HG02623 (cell line): ENCODE measurements around the gene GRID1.

ENCODE experiments used
- ATAC-seq: cut with Tn5 transposase; IDR thresholded peaks from one replicate; pipeline ENCODE4 v1.9.1; 2021; ENCODE audit warnings: moderate library complexity; ENCODE audit not compliant: unreplicated experiment

GRID1 gene

DNA sequence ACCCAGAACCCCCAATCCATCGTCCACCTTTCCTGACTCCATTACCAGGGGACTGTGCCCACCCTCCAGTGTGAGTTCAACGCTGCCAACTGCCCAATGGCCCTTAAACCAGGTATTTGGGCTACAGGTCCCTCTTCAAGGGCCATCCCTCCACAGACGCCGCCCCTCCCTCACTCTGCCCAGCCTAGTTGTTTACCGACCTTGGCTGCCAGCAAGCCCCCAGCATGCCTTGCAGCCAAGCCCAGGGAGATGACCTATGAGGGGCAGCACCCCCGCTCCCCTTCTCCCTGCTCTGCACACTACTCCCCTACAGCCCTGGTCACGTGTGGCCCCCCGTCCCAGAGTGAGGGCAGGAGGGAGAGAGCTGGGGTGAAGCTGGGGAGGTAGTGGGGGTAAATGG lies 147.3 kb downstream of the GRID1 start:
- ATAC-seq = no peak

DNA sequence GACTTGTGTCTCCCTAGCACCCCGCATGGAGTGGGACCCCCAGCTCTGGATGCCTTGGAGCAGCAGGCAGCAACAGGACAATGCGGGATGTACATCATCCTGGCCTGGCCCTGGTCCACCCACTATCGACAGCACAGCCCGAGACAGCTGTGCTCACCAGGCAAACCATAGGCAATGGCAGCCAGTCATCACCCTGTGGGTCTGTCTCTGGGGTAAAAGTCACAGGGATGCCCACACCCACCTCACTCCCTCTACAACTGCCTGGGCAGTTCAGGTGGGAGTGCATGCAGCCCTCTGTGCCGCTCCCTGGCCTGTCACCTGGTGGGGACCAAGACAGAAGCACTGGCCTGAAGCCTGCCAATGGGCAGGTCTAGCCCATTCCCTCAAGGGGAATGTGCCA lies 147.8 kb downstream of the GRID1 start:
- ATAC-seq = no peak

DNA sequence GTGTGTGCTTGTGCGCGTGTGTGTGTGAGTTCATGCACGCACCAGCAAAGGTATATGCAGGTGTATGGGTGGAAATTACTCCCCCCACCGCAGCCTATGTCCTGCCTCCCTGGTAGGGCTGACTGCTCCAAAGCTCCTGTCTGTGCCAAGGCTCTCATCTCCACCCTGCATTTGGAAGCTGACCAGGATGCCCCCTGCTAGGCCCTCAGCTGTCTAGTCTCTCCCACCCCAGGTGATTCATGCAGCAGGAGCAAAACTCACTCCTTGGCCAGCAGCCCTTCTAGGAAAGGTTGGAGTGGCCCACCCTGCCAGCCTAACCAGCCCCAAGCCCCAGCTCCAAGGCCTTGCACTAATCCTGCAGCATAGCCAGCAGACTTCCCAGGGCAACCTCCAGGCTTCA lies 148.4 kb downstream of the GRID1 start:
- ATAC-seq = no peak

DNA sequence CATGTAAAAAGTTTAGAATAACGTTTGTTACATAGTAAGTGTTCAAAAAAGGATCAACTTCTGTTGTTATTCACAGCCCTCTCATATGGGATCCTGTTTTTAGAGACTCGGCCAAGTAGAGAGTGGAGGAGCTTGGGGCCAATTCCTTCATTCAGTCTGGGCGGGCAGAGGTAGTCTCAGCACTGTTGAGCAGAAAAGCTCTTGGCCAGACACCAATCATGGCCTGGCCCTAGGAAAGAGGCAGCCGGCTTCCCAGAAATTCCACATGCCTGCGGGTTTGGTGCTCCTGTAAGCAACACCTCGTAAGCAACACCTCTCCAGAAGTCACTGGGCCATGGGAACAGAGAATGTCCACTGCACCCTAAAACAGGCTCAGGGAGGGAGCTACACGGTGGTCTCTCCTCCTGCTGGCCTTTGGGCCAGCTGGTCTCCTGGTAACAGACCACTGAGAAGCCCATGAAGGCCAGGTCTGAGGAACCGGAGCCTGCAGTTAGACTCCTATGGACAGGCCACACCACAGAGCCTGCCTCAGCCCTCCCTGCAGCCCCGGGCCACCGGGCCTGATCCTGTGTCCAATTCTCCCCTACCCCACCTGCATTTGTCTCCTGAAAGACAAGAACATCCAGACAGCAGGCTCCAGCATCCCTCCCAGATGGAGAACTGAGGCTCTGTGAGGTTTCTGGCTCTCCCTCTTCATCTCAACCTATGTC lies 149.1 kb downstream of the GRID1 start:
- ATAC-seq = no peak

DNA sequence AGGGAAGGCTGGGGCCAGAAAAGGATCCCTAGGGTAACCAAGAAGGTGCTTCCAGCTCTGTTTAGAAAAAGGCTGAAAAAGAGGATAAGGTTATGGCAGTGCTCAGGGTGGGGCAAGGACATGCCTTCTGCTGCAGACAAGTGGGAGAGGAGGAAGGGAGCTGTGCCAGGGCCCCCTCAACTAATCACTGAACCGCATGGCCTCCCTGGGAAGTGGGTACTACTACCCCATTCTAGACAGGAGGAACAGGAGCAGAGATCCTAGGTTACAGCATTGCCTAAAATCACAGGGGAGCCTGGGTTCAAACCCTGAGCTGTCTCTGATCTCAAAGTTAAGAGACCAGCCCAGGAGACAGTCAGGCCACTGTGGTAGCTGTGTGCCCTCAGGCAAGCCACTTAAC lies 149.7 kb downstream of the GRID1 start:
- no peak for ATAC-seq

DNA sequence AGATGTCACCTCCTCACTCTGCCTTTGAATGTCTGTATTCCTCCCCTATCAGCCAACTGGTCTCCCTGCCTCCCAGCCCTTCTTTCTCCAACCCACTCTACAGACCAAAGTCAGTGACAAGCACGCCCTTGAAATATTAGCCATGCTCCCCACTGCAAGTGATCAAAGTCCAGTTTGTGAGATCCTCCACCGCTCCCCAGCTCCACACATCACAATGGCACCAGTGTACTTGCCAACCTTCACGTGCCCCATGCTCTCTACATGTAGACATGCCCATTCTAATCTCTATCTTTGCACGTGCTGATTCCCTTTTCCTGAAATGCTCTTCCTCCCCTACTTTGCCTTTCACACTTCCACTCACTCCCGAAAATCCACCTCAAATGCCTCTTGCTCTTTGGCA lies 150.9 kb downstream of the GRID1 start:
- no peak for ATAC-seq

DNA sequence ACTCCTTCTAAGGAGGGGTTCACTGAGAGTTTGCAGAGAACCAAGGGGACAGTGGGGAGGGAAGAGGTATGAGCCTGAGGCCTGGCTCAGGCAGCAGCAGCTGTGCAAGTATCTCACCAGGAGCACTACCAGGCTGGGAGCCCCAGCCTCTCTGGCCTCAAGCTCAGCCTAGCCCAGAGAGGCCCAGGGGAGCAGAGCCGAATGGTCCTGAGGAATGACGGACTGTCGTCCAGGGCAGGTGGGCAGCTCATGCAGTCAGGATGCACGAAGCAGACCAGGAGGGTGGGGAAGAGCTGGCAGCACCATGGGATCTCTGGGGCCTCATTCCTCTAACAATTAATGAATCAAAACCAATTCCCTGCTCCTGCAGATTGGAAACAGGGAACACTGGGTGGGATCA lies 151.5 kb downstream of the GRID1 start:
- no peak for ATAC-seq

DNA sequence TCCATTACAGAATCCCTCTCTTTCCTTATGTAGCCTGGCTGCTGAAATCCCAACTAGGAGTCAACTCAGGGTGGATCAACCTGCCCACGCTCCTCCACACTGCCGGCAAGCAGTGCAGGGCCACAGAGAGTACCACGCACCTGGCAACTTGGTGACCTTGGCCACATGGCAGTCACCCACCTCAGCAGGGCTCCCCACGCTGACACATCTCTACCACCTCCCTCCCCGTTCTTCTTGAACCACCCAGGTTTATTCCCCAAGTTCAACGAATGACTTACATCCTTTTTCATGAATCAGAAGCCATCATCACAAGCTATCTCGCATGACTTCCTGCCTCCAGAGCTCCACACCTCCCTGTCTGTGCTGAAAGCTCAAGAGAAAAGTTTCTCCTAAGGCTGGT lies 153.4 kb downstream of the GRID1 start:
- ATAC-seq = no peak

DNA sequence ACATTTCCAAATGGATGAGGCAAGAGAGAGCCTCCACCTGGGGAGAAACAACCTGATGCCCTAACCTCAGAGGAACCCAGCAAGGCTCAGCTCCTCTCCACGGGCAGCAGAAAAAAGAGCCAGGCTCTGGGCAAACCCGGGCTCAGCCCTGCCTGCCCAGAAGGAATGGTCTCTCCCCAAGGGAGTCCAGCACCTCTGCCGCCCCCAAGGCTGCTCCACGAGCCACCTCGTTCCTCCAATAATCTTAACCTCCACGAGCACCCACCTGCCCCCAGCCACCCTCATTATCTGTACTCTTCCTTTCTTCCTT lies 154.2 kb downstream of the GRID1 start:
- ATAC-seq = no peak

DNA sequence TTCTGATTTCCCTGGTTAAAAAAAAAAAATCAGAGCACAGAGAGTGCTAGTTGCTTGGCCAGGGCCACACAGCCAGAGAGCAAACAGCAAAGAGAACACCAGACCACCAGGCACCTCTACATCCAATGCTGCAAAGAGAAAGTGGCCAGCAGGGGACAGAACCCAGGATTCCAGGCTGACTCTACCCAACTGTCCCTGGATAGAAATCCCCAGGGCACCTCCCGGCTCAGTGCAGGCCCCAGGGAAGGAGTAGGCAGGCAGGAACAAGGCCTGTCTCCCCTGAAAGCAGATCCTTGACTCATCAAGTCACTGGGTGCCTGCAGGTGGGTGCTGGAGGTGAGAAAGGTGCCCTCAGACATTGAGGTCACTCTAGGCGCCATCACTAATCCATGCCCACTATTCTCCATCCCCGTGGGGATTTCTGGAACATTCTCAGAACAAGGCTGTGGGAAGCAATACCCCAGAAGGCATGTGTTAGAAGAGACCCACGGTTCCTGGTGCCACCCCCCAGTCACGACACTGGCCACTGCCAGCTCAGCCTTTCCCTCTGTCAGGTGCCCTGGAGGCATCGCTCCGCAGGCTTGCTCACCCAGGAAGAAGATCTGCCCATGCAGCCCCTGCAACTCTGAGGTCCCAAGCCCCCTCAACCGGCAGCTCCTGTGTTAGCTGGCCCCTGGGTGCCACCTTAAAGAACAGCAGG lies 154.8 kb downstream of the GRID1 start:
- no peak for ATAC-seq

DNA sequence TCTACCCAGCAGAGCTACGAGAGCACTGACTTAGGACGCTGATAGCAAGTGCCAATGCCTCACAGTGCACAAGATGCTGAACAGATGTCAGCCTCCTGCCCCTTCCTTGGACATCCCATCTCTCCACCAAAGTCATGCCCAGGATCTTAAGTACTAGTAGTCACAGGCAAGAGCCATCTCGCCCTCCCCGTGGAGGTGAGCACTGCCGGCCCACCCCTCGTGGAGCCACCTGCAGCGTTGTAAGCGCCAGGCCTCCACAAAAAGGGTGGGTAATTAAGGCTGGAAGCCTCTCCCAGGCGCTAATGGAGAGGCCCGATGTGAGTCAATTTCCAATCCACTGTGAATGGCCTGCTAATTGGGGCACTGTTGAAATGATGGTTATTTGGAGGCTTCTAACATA lies 156.2 kb downstream of the GRID1 start:
- ATAC-seq = no peak

DNA sequence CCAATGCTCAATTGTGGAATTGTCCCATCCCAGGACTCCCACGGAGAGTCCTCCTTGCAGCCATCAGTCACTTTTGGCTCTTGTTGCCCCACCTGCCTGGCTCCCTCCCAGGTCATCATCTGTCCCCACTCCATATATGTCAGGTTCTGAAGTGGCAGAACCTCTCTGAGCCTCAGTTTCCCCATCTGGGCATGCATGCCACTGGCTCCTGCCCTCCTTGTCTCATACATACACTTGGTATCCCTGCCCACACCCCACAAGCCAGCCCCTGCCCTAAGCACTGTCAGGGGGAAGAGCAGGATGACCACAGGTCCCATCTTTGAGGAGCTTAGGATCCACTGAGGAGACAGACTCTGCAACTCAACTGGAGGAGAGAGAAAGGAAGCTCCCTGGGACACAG lies 156.9 kb downstream of the GRID1 start:
- no peak for ATAC-seq

DNA sequence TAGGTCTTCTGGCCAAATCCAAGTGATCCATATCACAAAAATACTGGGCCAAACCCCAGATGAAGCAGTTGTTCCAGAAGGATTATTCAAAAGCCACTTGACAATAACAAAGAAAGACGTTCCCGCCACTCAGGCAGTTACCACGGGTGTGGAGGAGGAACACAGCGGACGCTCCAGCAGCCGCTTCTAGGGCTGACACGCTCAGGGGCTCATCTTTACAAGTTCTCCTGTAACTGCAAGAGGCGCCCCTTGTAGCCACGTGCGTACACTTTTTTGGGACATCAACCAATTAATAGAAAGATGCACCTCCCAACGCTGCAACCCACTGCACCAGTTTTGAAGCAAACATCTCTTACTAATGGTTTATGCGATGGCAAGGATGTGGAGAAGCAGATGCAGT lies 159.4 kb downstream of the GRID1 start:
- ATAC-seq = no peak

DNA sequence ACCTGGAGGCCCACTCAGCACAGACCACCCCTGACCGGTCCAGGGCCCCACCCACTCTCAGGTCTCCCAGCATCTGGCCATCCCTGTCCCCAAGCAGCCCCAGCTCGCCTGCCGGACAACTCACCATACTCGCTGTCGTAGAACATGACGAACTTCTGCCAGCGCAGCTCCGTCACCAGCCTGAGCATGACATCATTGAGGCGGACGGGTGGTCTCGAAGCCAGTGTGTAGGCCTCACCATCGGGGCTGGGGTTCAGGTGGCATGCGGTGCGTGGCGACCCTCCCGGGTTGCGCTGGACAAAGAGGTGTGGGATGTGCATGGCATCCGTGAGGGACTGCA lies 160.4 kb downstream of the GRID1 start:
- no peak for ATAC-seq

DNA sequence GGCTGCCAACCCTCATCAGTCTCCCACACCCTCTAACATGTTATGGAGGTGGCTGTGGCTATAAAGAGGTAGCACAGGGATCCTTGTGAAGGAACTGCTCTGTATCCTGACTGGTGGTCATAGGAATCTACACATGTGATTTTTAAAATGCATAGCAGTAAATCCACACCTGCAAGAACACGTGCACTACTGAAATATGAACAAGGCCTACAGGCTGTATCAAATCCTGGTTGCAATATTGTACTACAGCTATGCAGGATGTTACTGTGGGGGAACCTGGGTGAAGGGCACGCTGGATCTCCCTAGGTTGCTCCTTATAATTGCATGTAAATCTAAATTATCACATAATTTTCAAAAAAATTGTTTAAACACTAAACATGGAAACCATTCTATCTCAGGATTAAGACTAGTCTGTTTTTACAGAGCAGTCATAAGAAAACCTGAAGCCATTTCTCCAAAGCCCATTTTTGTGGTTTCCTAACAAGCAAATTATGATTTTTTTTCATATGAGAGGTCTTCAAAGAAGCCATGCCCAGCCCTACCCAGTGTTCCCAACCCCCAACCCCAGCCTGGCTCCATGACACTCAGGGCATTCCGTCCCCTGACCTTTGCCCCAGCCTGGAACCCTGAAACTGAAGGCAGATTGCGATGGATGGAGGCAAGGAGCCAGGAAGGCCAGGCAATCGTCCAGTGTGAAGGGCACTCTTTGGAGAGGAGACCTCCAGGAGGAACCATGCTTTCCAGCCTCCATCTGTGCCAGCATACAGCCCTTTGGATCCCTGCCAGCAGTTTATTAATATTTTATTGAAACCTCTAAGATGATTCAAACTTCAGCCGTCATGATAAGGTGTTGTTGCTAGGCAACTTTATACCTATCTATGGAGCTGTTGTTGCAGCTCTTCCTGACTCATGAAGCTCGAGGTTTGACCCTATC lies 161.0 kb downstream of the GRID1 start:
- no peak for ATAC-seq

DNA sequence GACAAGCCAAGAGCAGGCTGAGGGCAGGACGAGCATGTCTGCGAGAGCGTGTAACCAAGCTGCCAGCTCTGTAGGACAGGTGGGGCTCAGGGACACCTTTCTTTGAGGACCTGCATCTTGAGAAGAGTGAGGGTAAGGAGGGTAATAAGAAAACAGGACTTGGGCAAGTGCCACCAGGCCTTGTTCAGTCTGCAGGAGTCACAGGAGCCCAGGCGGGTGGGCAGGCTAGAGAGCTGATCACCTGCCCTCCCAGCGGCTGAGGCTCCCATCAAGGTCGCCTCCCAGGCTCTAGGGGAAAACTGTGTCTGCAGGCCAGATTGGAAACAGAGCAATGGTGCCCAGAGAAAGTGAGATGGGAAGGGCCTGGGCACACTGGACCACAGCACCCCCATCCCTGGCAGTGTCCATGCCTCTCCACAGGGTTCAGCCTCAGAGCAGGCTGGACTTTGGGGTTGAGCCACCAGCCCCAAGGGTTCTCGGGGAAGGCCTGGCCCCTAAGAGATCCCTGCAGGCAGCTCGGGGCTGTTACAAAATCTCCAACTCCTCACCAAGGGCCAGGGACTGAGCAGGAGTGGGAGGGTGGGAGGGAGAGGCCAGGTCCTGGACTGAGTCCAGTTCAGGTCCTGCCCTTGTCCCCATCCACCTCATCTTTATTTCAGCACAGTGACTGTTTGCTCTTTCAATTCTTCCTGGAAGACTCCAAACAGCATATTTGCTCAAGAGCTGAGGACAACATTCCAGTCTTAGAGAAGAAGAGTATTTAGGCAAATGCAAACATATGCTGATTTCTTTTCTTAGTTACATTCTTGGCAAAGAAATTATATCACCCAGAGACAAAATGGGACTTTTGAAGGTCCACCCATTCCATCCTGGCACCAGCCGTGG lies 161.9 kb downstream of the GRID1 start:
- no peak for ATAC-seq

DNA sequence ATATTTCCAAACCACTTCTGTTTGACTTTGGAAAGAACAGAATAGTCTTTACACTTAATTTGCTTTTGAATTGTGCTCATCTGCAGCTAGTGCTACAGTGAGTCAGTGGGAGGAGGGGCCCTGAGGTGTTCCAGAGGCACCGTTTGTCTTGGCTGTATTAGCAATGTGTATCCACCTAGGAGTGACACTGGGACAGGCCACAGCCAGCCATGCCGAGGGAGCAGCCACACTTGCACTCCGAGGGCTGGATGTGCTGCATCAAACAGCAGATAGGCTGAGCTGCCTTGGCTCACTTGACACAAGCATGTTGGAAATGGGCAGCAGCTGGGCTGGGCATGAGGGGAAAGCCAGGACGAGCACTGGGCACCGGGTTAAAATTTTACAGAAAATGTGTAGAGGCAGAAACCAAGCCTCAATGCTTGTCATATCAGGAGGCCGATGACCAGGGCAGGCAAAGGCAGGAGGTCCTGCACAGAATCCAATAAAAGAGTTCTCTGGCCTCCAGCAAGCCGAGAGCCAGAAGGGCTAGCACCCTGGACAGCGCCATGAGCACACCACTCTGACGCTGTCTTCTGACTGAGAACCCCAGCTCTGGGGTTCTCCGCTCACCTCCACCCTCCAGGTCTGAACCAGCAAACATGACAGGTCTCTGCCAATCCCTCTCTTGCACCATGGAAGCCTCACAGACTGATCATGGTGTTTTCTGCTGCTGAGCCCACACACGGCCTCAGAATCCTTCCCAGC lies 163.3 kb downstream of the GRID1 start:
- ATAC-seq = no peak

DNA sequence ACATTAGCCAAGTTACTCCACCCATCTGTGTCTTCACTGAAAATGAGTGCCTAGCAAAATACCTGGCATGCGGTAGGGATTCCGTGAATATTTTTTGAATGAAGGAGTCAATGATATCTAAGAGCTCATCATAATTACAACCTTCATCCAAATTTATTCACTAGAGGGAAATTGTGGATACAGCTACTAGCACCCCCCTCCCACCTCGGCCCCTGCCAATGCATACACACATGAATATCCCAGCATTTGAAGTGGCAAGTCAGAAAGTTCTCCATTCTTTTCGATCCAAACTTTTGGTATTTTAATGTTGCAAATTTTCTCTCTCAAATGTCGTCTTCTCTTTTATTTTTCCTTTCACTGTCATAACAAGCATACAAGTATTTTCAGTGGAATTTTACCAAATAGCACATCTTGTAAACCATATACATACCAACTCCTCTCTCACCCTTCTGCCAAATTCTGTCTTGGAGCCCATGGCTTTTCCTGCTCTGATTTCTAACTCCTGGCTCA lies 164.3 kb downstream of the GRID1 start:
- no peak for ATAC-seq

DNA sequence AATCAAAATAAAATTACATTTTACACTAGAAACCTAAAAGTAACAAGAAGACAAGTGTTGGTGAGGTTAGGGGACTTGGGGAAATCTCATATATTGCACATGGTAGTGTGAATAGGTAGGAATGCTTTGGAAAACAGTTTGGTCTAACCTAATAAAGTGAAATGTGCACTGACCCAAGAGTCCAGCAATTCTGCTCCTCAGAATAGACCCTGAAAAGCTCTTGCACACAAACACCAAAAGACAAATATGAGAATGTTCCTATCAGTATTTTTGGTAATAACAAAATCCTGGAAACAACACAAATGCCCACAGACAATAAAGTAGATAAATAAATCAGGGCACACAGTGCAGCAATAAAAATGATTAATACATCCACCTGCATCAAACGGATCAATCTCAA lies 165.7 kb downstream of the GRID1 start:
- no peak for ATAC-seq

DNA sequence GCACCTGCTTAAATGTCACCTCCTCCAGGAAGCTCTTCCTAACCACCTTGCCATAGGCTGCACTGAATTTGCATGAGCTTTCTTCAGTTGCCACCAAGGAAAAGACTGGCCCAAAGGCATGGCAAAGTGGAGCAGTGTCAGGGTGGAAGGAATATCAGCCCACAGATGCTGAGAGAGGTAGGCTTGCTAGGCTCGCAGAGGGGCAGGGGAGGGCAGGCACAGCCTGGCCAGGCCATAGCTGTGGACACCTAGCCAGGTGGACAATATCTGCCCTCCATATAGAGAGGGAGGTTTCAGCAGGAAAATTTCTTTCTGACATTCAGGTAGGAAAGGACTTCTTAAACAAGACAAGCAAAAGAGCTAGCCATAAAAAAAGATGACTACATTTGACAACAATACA lies 166.3 kb downstream of the GRID1 start:
- ATAC-seq = no peak
